Mesothelial cell of epicardium (in vitro differentiated cells): ENCODE data around the gene MTR. TPM values are rescaled to one million over a fixed set of nuclear protein-coding genes. Genes with fewer than 3 reads are reported as not detected.

Source experiments
- DNase-seq, 2 experiments: peaks; one replicate each; pipeline ENCODE4 v3.0.0; 2021; ENCODE audit warnings: low spot score in 2 of 2; ENCODE audit not compliant: unreplicated experiment in 2 of 2
- H3K27ac Mint-ChIP-seq: 2 replicates; pipeline ENCODE4 v1.8.0; 2021; ENCODE audit warnings: mixed read lengths
- H3K27me3 Mint-ChIP-seq: 2 replicates; pipeline ENCODE4 v1.8.0; 2021; ENCODE audit warnings: low read depth, mixed read lengths
- H3K36me3 Mint-ChIP-seq: 2 replicates; pipeline ENCODE4 v1.8.0; 2021; ENCODE audit warnings: mixed read lengths
- H3K4me1 Mint-ChIP-seq: 2 replicates; pipeline ENCODE4 v1.8.0; 2021; ENCODE audit warnings: mixed read lengths
- H3K4me3 Mint-ChIP-seq: 2 replicates; pipeline ENCODE4 v1.8.0; 2021; ENCODE audit warnings: mild to moderate bottlenecking, moderate library complexity, mixed read lengths
- H3K9me3 Mint-ChIP-seq: 2 replicates; pipeline ENCODE4 v1.8.0; 2021; ENCODE audit warnings: mixed read lengths
- total RNA-seq: library from RNA; stranded (reverse); gene quantifications from 3 replicates; pipeline ENCODE4 v1.2.1, GENCODE V29; 2021
- TF ChIP-seq, protein P1 (sequence below): fragments of 200-600 bp; sonication (generic); IDR thresholded peaks from one replicate; pipeline ENCODE4 v1.5.0; 2021; ENCODE audit warnings: antibody characterized with exemption; ENCODE audit not compliant: unreplicated experiment

The MTR gene
- total RNA-seq, 1 donor from 2014 or later: 62.5 TPM

DNA sequence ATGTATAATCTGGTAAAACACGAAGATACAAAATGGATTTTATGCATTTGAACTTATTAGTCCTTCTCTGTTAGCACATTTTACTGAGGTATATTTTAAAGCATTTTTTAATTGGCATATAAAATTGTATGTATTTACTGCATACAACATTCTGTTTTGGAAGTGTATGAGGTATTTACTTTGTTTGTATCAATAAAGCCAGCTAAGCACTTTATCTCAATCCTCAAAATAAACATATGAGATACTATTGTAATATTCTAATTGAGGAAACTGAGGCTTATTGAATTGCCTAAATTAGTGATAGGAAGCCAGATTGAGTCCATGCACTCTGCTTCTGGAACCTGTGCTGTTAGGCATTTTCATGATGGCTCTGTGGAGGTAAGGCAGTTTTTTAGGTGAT lies 65.6 kb downstream of the MTR start:
- H3K9me3 Mint-ChIP-seq: peaks cover 10% of the 10 kb centered on the region
- peaks cover 73% of the 10 kb centered on the region for H3K36me3 Mint-ChIP-seq
- TF ChIP-seq, protein P1, sequence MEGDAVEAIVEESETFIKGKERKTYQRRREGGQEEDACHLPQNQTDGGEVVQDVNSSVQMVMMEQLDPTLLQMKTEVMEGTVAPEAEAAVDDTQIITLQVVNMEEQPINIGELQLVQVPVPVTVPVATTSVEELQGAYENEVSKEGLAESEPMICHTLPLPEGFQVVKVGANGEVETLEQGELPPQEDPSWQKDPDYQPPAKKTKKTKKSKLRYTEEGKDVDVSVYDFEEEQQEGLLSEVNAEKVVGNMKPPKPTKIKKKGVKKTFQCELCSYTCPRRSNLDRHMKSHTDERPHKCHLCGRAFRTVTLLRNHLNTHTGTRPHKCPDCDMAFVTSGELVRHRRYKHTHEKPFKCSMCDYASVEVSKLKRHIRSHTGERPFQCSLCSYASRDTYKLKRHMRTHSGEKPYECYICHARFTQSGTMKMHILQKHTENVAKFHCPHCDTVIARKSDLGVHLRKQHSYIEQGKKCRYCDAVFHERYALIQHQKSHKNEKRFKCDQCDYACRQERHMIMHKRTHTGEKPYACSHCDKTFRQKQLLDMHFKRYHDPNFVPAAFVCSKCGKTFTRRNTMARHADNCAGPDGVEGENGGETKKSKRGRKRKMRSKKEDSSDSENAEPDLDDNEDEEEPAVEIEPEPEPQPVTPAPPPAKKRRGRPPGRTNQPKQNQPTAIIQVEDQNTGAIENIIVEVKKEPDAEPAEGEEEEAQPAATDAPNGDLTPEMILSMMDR: no peak
- H3K4me1 Mint-ChIP-seq: peaks cover 8% of the 10 kb centered on the region
- no peak overlapping the region for H3K27ac Mint-ChIP-seq
- H3K4me3 Mint-ChIP-seq: no peak overlapping the region
- no peak for DNase-seq
- no peaks in the 10 kb centered on the region for H3K27me3 Mint-ChIP-seq

DNA sequence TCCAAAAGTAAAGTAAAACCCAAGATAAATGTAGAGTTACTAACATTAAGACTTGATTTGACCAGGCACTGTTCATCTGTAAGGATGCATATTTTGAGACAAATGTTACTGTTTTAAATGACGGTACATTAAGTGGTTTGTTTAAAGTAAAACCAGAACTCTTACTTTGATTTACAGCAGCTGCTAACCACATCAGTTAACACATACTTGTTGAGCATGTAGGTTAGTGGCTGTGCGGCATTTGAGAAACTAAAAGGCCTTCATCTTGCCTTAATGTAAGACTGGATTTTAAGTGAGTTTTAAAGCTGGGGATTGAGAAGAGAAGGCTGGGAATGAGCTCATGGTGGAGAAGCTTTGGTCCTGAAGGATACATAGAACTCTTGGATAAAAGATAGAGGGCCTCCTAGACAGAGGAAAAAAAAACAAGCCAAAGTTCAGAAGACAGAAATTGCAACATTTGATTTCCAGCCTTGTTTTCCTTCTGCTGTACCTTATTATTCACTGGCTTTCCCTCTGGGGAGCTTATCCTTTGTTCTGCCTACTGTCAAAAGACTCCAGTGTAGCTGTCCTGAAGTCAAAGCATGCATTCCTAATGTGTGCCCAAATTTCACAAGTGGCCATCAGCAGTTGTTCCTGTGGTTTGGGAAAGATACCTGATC lies 66.6 kb downstream of the MTR start:
- Mint-ChIP-seq H3K36me3 (peaks cover 75% of the 10 kb centered on the region), H3K4me1 (peaks cover 8% of the 10 kb centered on the region), H3K9me3 (peaks cover 15% of the 10 kb centered on the region), H3K4me3 (no peak overlapping the region), H3K27ac (peak overlapping the region; percentile 3), H3K27me3 (no peaks in the 10 kb centered on the region)
- no peak for DNase-seq
- TF ChIP-seq, protein P1: no peak

DNA sequence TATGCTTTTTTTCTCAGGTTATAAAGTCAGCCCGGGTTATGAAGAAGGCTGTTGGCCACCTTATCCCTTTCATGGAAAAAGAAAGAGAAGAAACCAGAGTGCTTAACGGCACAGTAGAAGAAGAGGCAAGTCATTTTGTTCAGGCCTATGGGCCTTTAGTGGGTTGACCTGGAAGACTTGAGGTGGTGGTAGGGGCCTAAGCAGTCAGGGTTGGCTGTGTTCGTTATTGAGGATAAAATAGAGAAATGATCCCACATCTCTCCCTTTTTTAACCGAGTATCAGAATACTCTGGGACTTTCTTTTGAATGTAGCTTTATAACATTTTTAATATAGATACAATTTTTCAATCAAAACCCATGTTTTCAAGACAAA lies 67.1 kb downstream of the MTR start:
- TF ChIP-seq, protein P1: no peak
- no peak for DNase-seq
- H3K36me3 Mint-ChIP-seq: peaks cover 77% of the 10 kb centered on the region
- peaks cover 19% of the 10 kb centered on the region for H3K9me3 Mint-ChIP-seq
- no peak overlapping the region for H3K4me3 Mint-ChIP-seq
- no peaks in the 10 kb centered on the region for H3K27me3 Mint-ChIP-seq
- H3K4me1 Mint-ChIP-seq: peaks cover 8% of the 10 kb centered on the region
- no peak overlapping the region for H3K27ac Mint-ChIP-seq

- H3K27ac Mint-ChIP-seq: no peak overlapping the region
- peaks cover 77% of the 10 kb centered on the region for H3K36me3 Mint-ChIP-seq
- H3K9me3 Mint-ChIP-seq: peaks cover 19% of the 10 kb centered on the region
- no peaks in the 10 kb centered on the region for H3K27me3 Mint-ChIP-seq
- H3K4me3 Mint-ChIP-seq: no peak overlapping the region
- TF ChIP-seq, protein P1: no peak
- H3K4me1 Mint-ChIP-seq: peaks cover 8% of the 10 kb centered on the region
- DNase-seq: no peak
Observed at GRCh38 chr1:236862615-236863211, 67.6 kb downstream of the MTR start.

- DNase-seq: no peak
- TF ChIP-seq, protein P1: no peak
- Mint-ChIP-seq H3K4me1 (peaks cover 8% of the 10 kb centered on the region), H3K27me3 (no peaks in the 10 kb centered on the region), H3K27ac (no peak overlapping the region), H3K9me3 (peaks cover 16% of the 10 kb centered on the region), H3K4me3 (no peak overlapping the region), H3K36me3 (peaks cover 73% of the 10 kb centered on the region)
Observed at GRCh38 chr1:236864211-236864610, 69.1 kb downstream of the MTR start.
